GM12873 (cell line): ENCODE measurements around the gene PNCK.

Experiments
- TF ChIP-seq, protein P1 (sequence below): IDR thresholded peaks from 2 replicates; pipeline ENCODE4 v1.5.1; 2012; ENCODE audit warnings: low read depth, mild to moderate bottlenecking, moderate library complexity, low read length, control low read depth; ENCODE audit not compliant: insufficient read depth; ENCODE audit errors: missing control alignments

The PNCK gene

DNA sequence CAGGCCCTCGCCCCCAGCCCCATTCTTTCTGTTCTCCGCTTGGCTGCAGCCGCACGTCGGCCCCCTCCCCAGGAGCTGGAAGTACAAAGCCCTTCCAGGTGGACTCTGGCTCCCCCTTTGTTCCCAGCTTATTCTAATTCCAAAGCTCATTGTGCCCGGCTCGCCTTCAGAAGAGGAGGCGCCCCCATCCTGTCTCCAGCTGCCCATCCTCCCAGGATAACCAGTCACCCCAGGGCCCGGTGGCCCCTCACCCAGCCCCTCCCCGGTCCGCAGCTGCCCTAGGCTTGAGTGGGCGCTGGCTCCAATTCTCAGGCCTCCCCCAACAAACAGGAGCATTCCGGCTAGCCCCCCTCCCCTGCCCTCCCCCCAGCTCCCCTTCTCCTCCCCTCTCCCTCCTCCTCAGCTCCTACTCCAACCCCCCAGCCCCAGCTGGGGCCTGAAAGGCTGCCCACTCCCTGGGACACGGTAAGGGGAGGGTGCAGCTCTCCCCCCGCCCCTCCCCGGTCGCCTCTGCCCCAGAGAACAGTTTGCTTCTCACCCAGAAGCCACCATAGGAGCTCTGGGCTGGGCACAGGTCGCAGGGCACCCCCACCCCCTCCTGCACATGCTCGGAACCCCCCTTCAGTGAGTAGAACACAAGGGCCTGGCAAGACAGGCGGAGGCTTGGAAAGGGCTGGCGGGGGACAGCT lies 11.0 kb upstream of the PNCK start:
- TF ChIP-seq, protein P1, sequence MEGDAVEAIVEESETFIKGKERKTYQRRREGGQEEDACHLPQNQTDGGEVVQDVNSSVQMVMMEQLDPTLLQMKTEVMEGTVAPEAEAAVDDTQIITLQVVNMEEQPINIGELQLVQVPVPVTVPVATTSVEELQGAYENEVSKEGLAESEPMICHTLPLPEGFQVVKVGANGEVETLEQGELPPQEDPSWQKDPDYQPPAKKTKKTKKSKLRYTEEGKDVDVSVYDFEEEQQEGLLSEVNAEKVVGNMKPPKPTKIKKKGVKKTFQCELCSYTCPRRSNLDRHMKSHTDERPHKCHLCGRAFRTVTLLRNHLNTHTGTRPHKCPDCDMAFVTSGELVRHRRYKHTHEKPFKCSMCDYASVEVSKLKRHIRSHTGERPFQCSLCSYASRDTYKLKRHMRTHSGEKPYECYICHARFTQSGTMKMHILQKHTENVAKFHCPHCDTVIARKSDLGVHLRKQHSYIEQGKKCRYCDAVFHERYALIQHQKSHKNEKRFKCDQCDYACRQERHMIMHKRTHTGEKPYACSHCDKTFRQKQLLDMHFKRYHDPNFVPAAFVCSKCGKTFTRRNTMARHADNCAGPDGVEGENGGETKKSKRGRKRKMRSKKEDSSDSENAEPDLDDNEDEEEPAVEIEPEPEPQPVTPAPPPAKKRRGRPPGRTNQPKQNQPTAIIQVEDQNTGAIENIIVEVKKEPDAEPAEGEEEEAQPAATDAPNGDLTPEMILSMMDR: no peak

DNA sequence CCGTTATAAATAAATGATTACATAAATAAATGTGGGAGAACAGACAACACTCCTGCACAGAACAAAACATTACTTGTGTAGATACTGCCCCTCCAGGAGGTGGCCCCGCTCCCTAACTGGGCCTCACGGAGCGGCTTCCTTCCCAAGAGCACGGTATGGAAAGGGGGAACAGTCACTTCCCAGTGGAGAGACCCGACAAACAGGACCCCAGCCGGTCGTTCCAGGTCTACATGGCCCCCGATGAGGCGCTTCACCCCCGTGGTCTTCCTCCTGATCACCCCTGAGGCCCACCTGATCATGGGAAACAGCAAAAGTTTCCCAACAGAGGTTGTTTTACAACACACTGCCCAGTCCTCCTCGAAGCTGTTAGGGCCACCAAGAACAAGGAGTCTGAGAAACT lies 7.6 kb upstream of the PNCK start:
- TF ChIP-seq, protein P1: no peak

DNA sequence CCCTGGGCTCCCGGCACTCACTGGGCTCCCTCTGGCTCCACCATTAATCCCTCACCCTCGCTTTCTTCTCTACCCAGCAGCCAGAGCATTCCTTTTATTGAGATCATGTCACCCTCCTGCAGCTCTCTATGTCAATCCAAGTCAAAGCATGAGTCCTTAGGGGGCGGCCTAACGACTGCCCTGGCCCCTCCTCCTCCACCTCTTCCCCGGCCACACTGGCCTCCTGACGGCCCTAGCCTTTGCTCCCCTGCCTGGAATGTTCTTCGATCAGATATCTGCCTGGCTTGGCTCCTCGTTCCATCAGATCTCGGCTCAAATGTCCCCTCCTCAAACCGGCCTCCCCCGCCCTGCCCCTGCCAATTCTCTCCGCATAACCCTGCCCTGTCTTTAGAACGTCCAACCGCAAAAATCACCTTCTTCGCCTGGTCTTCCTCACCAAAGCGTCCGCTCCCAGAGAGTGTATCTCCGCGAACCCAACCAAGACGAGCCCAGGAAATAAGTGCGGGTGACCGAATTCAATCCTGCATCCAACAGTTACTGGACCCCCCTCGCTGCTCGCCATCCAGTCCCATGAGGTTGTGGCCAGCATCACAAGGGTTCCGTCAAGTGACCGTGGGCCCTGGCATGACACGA lies 722 bp upstream of the PNCK start:
- TF ChIP-seq, protein P1: no peak

DNA sequence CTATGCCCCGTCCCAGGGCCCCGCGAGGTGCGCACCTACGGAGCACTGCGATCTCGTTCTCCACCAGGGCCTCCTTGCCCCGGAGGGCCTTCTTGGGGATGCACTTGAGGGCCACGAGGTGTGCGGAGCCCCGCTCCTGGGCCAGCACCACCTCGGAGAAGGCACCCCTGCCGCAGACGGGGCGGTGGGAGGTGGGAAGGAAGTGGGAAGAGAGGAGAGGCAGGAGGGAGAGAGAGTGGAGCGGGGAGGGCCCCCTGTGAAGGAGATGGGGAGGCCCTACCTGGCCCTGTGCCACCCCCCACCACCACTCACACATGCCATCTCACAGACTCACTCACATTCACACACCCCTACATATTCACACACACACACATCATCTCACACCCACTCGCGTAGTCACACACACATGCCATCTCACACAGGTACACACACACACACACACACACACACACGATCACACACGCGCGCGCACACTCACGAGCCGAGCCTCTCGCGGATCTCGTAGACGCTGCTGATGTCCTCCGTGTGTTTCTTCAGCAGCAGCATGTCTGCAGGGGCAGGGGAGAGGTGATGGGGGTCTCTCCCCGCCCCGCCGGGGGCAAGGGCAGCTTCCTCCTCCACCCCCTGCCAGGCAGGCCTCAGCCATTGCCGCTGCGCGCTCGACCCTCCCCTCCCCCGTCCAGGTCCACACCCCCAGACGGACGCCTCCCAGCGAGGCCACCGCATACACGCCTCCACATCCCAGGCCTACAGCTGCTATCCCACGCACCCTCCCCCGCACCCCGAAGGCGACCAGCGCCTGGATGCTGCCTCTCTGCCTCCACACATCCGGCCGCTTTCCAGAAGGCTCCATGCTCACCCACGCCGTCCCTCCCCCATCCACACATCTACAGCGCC lies 834 bp downstream of the PNCK start:
- TF ChIP-seq, protein P1: no peak

DNA sequence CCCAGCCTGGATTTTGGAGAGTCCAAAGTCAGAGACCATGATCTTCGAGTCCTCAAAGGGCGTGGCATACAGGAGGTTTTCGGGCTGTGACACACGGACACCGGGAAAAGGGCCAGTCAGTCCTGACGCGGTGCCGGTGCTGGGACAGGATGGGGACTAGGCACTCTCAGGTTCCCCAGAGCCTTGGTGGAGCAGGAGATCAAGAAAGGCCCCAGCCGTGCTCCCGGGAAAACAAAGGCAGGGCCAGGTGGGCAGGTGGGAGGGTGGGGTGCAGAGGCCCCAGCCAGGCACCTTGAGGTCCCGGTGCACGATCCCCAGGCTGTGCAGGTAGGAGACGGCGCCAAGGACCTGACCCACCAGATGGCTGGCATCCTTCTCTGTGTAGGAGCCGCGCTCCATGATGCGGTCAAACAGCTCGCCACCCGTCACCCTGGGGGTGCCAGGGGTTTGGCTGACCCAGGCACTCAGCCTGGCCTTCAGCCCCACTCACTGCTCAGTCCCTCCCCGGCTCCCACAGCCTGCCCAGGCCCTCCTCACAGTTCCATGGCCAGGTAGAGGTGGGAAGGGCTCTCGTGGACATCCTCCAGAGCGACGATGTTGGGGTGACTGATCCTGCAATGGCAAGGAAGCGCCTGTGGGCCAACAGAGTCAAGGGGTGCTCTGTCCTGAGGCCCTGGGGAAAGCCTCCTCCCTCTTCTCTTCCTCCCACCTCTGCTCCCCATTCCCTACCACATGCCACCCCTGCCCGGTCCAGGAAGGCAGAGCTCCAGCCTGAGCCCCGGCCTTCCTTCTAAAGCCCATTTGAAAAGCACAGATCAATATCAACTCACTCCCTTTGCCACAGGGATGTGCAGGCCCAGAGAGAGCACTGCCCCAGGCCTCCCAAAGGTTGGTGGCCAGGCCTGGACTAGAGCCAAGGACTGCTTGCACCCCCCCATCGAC lies 1.8 kb downstream of the PNCK start:
- TF ChIP-seq, protein P1: no peak

DNA sequence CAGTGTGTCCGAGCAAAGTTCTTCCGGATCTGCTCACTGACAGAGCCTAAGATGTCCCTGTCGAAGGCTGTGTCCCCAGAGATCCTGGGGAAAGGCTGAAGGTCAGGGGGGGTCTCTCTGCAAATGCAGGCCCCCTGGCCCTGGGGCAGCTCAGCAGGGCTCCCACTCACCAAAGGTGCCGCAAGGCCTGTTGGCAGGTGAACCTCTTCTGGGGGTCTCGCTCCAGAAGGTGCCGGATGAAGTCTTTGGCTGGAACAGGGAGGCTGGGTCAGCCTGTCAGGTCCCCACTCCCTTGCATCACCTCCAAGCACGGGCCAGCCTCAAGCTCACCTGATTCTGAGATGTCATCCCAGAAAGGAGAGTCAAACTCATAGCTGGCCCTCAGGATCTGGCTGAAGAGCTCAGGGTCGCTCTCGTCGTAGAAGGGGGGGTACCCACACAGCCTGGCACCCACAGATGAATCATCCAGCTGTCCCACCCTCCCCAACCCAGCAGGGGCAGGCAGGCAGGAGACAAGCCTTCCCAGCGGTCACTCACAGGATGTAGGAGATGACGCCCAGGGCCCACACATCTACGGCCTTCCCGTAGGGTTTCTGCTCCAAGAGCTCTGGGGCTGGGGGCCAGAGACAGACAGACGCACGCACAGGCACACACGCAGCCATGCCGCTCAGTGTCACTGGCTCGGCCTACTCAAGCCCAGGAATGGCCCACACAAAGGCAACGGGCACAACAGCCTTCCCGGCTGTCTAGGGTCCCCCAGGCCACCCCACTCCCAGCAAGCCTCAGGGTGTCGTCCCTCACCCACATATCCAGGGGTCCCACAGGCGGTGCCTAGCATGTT lies 2.6 kb downstream of the PNCK start:
- TF ChIP-seq, protein P1: no peak
